Activated CD4-positive, CD25-positive, alpha-beta regulatory T cell treated with anti-CD3 and anti-CD28 coated beads, Interleukin-2, amount 50 U/mL, for 72 hours (primary cell): ENCODE measurements around the gene CCR1.

ENCODE experiments used
- DNase-seq: peaks from one replicate; pipeline ENCODE4 v3.0.0; 2021

The CCR1 gene

DNA sequence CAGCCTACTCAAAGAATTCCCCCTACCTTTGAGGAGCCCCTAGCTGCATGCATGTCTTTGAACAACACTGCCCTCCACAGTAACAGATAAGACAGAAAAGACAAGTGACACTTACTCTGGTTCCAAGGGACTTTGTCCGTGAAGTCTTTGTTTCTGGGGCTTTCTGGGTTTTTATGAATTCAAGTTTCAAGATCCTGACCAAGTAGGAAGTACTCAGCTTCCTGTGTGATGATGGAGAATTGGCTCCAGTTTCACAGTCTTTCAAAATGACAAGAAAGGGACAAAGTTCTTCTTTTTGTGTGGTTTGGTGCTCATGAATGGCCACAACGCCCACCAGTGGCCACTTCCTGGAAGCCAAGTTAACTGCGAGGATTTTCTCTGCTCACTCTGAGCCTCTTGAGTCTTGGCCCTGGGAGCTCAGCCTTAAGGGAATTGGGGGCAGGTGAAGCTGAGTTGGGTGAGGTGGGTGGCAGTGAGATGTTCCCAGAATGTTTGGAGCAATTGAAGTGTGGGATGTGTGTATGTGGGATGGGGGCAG lies at the start of gene CCR1:
CCR1 (minus strand) TSS at position 147 of the 538 bp plus-strand sequence. CDS start 4,000 bp downstream, outside the sequence.
- peak; percentile 51 for DNase-seq

DNA sequence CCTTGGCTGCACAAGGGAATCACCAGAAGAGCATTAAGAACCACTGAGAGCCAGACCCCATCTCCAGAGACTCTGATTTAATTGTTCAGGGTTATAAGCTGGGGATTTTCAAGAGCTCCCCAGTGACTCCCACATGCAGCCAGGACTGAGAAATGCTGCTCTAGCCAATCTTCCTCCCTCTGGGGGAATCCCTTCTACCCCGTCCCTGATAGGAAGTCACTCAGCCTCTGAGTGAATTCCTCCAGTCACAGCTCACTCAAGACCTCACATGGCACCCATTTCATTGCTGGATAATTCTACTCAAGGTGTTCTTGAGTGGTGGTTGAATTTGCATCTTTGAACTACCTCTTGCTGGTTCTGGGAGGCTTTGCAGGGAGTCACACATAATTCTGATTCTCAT lies 44.9 kb upstream of the CCR1 start:
- DNase-seq, result no peak

DNA sequence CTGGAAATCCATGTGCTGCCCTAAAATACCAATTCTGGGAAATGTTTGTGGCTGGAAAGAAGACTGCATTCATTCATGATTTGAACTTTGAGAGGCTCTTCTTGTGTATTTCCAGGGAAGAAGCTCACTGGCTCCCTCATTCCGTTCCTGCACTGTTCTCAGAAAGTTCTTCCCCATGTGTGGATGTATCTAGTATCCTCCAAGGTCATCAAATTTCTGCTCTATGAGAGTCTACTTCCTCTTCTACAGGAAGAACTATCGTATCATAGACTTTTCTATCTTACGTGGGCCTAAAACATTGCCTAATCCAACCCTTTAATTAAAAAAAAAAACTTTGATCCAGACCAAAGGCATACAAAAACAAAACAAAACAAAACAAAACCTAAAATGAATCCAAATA lies 37.0 kb upstream of the CCR1 start:
- no peak for DNase-seq

- DNase-seq, result no peak
Observed at GRCh38 chr3:46243560-46243959, 35.4 kb upstream of the CCR1 start.

- no peak for DNase-seq
Observed at GRCh38 chr3:46242120-46242519, 34.0 kb upstream of the CCR1 start, which contains the start of gene CCR3. Gene CCR3 (plus strand): TSS chr3:46242460. CDS start chr3:46265159, 22,699 bp downstream.

DNA sequence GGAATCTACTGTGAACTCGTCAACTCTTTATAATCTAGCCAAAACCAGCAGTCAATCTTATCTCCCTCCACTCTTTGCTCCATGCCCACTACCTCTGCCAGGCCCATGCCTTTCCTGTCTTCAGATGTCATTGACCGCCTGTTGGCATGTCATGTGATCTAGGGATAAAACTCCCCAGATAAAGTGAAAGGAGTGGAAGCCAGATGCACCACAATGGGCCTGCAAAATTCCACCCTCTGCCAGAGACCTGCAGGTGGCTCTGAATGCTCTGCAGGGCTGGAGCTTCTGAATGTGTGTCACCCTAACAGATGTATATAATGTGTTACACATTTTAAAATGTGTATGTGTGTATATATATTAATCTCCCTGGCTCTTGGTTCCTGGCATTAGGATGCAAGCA lies 31.8 kb upstream of the CCR1 start:
- DNase-seq, result no peak

- no peak for DNase-seq
Observed at GRCh38 chr3:46239301-46239938, 31.3 kb upstream of the CCR1 start.

DNA sequence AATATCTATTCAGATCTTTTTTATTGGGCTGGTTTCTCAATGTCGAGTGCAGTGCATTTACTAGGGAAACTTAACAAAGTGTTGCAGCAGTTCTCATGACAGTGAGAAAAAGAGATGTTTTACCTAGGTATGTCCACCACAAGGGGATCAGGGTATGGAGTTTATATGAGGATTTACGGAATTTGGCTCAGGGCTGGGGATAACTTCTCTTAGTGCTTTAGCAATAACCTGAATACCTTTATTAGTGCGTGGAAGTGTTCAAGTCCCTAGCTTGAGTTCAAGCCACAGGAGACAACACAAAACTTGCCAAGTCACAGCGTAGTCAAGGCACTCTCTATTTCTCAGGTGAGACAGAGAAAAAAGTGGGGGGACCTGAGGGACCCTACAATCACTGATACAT lies 30.3 kb upstream of the CCR1 start:
- DNase-seq, result no peak

GRCh38 chr3:46236294-46237054 lies 28.4 kb upstream of the CCR1 start:
- DNase-seq, result no peak

GRCh38 chr3:46235425-46235824 lies 27.3 kb upstream of the CCR1 start:
- DNase-seq, result no peak

DNA sequence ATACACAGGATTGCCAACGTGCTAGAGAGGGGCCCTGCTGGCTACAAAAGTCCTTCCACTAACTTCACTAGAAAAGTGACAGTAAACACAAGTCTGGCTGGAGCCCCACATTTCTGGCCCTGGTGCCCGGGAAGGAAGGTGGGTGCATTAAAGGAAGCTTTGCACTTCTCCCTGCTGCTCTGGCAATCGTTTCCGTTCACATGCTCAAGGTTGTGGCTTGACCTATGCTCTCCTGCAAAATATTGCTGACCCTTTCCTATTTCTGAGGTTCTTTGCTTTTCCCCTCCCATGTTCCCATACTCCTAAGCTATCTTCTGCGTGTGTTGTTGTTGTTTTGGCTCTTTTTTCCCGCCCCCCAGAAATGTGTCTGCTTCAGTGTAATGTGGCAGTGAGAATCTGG lies 25.1 kb upstream of the CCR1 start:
- no peak for DNase-seq

DNA sequence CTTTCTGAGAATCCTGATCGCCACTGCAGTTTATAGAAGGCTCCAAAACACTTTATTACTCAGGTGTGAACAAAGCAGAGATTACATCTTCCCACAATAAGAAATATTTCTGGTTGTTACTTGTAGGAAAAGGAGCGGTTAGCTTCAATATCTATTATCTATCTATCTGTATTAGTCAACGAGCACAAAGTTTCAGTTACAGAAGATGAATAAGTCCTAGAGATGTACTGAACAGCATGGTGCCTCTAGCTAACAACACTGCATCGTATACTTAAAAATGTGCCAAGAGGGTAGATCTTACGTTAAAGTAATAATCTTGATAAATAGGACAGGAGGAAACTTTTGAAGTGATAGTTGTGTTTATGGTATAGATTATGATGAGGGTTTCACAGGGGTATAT lies 23.2 kb upstream of the CCR1 start:
- DNase-seq, result no peak

- DNase-seq, result no peak
Observed at GRCh38 chr3:46228260-46229242, 20.4 kb upstream of the CCR1 start.

DNA sequence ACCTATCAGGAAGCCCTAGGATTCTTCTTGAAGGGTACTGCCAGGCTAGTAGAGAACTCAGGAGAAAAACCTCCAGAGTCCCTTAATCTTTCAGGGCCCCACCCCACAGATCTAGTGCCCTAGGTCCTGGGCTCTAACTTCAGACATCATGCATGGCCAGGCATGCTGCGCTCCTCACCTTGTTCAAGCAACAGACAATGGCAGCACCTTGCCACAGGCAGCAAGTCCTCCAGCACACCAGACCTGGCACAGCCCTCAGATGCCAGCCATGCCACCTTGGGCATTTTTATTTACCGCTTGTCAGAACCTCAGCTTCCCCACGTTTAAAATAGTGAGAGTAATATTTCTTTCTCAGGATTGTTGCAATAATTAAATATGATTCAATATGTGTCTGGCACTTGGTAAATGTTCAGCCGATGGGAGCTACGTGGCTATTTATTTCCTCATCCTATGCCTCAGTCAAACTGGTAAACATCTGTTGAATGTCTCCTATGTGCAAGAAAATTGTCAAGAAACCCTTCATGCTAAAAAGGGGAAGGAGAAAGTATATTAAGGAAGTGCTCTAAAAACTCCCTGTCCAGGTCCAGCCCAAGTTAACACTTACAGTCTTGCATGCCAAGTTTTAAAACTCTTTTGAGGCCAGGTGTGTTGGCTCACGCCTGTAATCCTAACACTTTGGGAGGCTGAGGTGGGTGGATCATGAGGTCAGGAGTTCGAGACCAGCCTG lies 14.5 kb upstream of the CCR1 start:
- no peak for DNase-seq

DNA sequence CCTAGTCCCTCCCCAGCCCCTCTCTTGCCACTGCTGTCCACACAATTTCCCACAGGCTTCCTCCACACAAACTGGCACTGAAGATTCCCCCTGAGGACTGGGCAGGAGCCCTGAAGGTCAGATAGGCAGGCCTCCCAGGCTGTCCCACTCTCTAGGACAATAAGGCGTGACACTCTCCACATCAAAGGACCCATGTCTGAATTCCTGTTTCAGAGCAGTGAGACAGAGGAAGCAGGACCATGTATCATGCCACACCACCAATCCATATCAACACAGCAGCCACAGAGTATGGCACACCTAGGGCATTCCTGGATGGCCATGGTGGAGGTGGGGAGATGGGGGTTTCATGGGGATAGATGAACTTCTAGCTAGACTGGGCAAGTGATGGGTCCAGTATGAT lies 13.8 kb upstream of the CCR1 start:
- no peak for DNase-seq

DNA sequence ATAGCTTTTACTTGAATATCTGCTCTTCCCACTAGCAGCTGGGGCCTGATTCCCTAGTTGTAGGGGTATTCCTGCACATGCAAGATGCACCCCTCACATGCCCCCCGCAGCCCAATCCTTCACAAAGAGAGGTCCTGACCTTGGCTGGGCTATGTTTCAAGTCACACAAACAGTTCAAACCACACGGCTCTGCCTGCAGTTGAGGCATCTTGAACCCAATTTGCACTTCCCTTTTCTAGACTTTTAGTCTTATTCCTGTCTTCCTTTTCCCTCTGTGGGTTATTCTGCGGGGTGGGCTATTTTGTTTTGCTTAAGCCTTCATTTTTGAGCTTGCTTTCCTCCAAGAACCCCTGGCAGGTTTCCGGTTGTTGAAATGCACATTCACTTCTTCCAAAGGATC lies 13.3 kb upstream of the CCR1 start:
- DNase-seq, result no peak

- no peak for DNase-seq
Observed at GRCh38 chr3:46218196-46218709, 10.1 kb upstream of the CCR1 start.

GRCh38 chr3:46215810-46216414 lies 7.8 kb upstream of the CCR1 start:
- DNase-seq, result no peak

- DNase-seq, result no peak
Observed at GRCh38 chr3:46214751-46215352, 6.7 kb upstream of the CCR1 start.

- no peak for DNase-seq
Observed at GRCh38 chr3:46213201-46213600, 5.1 kb upstream of the CCR1 start.

GRCh38 chr3:46212101-46212500 lies 4.0 kb upstream of the CCR1 start:
- no peak for DNase-seq
